ENCODE data around the gene ZSCAN2. TPM values are rescaled to one million over a fixed set of nuclear protein-coding genes. Genes with fewer than 3 reads are reported as not detected.

ZSCAN2 gene
- total RNA-seq, 1 experiment from 2014 or later = 10.1 TPM

DNA sequence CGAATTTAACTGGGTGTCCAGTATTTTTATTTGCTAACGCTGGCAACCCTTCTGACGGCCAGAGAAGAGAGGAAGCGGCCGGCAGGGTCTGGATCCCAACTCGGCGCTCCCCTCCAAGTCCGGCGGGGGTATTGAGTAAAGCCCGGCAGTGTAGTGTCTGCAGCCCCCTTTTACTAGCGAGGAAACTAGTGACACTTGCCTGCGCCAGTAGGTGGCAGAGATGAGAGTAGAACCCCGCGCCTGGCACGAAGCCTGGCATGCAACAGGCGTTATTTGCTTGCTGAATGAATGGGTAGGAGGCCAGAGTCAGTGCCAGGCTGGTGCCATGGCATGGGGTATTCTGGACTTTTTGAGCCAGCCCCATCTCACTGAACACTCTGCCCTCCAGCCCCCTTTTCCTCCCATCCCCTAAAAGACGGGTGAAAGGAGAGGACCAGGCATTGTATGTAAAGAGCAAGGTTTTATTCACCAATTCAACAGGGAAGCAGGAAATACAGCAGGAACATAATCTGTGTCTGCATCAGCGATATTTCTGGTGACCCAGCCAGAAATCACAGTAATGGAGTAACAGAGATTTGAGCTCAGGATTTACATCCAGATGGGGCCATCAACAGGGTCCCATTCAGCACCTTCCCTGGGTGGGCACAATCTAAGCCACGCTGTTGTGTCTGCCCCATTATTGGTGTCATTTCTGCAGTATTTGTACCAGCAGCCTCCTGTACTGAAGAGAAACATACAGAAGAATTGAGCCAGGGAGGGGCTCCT, 54.1 kb downstream of the ZSCAN2 start:
- peak overlapping the region; percentile 77 for H3K4me3 ChIP-seq
- peaks cover 15% of the 10 kb centered on the region for H3K4me1 ChIP-seq (replicated peaks)
- peak; percentile 78 to 86 for DNase-seq (ENCODE audit: low read depth in 1 of 2, low spot score in 2 of 2)
- no peaks in the 10 kb centered on the region for H3K27me3 ChIP-seq (replicated peaks)
- peaks cover 37% of the 10 kb centered on the region for H3K36me3 ChIP-seq
- no peaks in the 10 kb centered on the region for H3K9me3 ChIP-seq (replicated peaks)
- H3K27ac ChIP-seq = 0 out of 2 replicates have a peak overlapping the region, but pooled peaks have one; percentile 70

DNA sequence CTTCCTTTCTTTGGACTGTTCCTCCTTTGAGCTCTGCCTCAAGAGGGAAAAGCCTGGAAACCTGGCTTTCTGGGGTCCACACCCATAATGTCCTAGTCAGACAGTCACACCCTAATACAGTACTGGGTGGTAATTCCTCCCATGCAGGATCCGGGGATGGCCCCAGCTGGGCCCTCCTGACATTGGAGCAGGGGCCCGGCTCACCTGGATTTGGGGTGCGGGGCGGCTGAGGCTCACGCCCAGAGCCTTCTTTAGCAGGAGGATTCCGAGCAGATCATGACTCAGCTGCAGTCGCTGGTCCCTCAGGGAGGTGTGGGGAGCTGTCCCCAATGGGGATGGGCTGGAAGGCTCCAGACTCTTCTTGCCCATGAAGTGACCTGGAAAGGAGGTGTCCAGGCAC, 56.2 kb downstream of the ZSCAN2 start:
- Histone ChIP-seq H3K4me1 (replicated peaks) (peaks cover 15% of the 10 kb centered on the region), H3K4me3 (no peak overlapping the region), H3K9me3 (replicated peaks) (no peaks in the 10 kb centered on the region), H3K36me3 (peaks cover 21% of the 10 kb centered on the region), H3K27ac (no peak overlapping the region), H3K27me3 (replicated peaks) (no peaks in the 10 kb centered on the region)
- DNase-seq (ENCODE audit: low read depth in 1 of 2, low spot score in 2 of 2) = no peak

DNA sequence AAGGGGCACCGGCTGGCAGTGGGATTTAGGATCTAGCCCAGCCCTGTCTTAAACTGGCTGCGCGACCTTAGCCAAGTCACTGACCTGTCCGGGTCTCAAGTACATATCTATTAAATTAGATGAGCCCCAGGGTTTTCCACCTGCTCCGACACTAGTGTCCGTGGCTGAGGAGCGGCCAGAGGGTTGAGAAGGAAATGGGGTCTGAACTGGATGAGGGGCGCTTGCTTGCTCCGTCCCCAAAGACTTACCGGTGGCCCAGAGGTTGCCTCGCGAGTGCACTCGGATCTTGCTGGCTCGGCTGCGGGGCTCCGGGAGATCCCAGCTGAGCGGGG, 56.9 kb downstream of the ZSCAN2 start:
- Histone ChIP-seq H3K36me3 (peaks cover 13% of the 10 kb centered on the region), H3K27ac (no peak overlapping the region), H3K27me3 (replicated peaks) (no peaks in the 10 kb centered on the region), H3K9me3 (replicated peaks) (no peaks in the 10 kb centered on the region), H3K4me3 (peak overlapping the region; percentile 34), H3K4me1 (replicated peaks) (peaks cover 15% of the 10 kb centered on the region)
- DNase-seq (ENCODE audit: low read depth in 1 of 2, low spot score in 2 of 2) = no peak

DNA sequence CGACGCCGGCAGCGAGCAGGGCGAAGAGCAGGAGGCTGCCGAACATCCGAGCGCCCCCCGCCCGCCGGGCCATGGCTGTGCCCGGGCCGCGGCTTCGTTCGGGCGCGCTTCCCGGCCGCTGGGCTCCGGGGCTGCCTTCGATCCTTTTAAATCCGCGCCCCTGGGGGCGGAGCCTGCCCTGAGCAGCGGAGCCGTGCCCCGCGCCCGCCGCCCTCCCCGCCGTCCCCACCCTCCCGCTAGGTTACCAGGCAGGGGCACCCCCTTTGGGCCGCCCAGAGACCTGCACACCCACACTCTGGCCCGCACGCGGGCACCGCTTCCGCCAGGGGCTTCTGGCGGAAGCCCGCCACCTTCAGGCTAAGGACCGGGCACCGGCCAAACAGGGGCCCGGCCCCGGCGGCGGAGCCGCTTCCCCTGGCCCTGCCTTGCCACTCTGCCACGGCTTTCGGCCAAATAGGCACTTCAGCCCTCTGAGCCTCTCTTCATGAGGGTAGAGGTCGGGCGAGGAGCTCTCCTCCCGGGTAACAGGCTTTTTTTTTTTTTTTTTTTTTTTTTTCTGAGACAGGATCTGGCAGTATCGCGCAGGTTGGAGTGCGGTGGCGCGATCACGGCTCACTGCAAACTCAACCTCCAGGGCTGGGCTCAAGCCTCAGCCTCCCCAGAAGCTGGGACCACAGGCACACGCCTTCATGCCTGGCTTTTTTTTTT, 57.4 kb downstream of the ZSCAN2 start, which contains the start of gene NMB:
TSS of gene NMB (minus strand) at position 120 of the 708 bp plus-strand sequence. CDS start at position 73, 47 bp downstream.
- H3K4me1 ChIP-seq (replicated peaks) = peaks cover 13% of the 10 kb centered on the region
- peak; percentile 53 to 75 for DNase-seq (ENCODE audit: low read depth in 1 of 2, low spot score in 2 of 2)
- H3K4me3 ChIP-seq = peak within 1 kb of the TSS; percentile 34
- H3K27me3 ChIP-seq (replicated peaks) = no peaks in the 10 kb centered on the region
- H3K27ac ChIP-seq = no peak within 1 kb of the TSS
- H3K36me3 ChIP-seq = peaks cover 9% of the 10 kb centered on the region; the same call in 1 of the 2 replicates
- H3K9me3 ChIP-seq (replicated peaks) = no peaks in the 10 kb centered on the region

DNA sequence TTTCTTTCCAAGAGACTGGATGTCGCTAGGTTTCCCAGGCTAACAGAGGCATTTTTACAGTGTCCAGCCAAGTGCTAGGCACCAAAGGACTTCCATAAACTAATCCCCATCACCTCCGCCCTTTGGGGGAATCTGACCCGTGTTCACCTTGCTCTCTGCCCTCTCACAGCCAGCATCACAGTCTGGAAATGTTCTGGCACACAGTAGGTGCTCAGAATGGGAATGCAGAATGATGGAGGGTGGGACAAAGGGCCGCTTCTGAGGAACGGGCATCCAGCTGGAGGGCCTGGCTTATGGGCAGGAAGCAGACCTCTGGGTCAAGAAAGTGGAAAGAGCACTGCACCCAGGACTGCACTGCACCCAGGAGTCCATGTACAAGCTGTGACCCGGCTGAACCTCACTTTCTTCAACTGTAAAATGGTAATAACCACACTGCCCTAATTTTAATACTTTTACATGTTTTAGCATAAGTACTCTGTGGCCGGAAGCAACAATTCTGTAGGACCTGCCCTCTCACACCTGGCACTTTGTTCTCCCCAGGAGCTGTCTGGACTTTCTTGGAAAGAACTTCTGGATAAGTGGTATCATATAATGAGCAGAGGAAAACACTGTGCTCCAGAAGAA, 58.1 kb downstream of the ZSCAN2 start:
- H3K4me3 ChIP-seq = no peak overlapping the region
- H3K27ac ChIP-seq = no peak overlapping the region
- H3K9me3 ChIP-seq (replicated peaks) = no peaks in the 10 kb centered on the region
- no peaks in the 10 kb centered on the region for H3K27me3 ChIP-seq (replicated peaks)
- H3K36me3 ChIP-seq = peaks cover 7% of the 10 kb centered on the region; the same call in 1 of the 2 replicates
- peaks cover 7% of the 10 kb centered on the region for H3K4me1 ChIP-seq (replicated peaks)
- DNase-seq (ENCODE audit: low read depth in 1 of 2, low spot score in 2 of 2) = no peak

DNA sequence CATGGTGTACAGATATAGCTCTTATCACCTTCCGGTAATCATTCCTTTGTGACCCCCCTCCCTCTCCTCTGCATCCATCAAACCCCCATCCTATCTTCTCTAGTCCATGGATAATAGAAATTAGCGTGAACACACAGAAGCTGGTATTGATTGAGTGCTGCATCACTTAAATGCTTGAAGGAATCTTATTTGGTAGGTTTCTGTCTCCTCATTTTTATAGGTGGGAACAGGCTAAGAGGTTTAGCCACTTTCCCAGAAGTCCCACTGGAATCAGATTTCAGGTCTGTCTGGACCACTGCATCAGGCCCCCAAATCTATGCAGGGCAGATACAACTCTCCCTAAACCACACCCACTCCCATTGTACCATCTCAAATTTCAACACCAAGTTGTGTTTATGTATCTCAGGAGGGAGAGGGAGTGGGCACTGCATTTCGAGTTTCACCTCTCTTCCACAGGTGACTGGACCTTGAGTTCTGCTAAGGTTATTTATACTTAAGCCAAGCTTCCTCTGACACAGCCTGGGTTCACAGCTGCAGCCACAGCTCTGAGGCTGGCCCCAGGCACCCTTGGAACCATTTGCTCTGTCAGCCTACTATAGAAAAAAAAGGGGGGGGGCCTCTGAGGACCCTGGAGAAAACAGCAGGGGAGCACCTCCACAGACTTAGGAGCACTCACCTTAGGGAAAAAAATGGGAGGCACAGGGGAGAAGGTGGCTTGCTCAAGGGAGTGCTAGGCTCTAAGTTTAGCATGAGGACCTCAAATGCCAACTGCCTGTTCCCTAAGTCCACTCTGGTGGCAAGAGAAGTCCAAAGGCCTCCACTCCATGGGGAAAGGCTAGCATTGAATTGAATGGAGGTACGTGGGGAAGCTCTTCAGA, 59.3 kb downstream of the ZSCAN2 start:
- Histone ChIP-seq H3K27ac (no peak overlapping the region), H3K4me1 (replicated peaks) (peaks cover 3% of the 10 kb centered on the region), H3K4me3 (no peak overlapping the region), H3K9me3 (replicated peaks) (no peaks in the 10 kb centered on the region), H3K36me3 (peaks cover 15% of the 10 kb centered on the region), H3K27me3 (replicated peaks) (no peaks in the 10 kb centered on the region)
- DNase-seq (ENCODE audit: low read depth in 1 of 2, low spot score in 2 of 2) = no peak

DNA sequence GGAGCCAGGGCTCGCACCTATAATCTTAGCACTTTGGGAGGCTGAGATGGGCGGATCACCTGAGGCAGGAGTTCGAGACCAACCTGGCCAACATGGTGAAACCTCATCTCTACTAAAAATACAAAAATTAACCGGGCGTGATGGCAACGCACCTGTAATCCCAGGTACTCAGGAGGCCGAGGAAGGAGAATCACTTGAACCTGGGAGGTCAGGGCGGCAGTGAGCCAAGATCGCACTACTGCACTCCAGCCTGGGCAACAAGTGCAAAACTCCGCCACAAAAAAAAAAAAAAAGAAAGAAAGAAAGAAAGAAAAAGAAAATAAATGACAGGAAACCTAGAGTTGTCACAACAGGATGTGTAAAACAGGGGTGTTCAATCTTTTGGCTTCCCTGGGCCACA, 60.2 kb downstream of the ZSCAN2 start:
- H3K27ac ChIP-seq = no peak overlapping the region

DNA sequence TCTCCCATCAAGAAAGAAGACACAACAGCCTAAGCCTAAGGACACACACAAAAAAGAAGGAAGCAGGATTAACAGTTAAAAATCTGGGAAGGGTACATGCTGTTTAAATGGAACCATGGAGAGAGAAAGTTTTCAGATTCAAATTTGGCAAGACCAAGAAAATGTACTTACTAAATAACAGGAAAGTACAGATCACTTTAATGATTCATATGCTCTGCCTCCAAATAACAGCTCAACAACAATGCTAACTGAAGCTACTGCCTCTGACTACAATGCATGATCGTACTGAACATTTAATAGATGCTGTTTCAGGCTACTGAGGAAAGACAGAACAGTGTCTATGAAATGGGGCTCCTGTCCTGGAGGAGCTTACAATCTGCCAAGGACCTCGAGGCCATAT, 65.6 kb downstream of the ZSCAN2 start:
- Histone ChIP-seq H3K9me3 (replicated peaks) (no peaks in the 10 kb centered on the region), H3K27ac (no peak overlapping the region), H3K27me3 (replicated peaks) (no peaks in the 10 kb centered on the region), H3K4me1 (replicated peaks) (0 out of 2 replicates have a peak, but pooled peaks cover 5% of the 10 kb centered on the region), H3K4me3 (no peak overlapping the region), H3K36me3 (peaks cover 64% of the 10 kb centered on the region)
- DNase-seq (ENCODE audit: low read depth in 1 of 2, low spot score in 2 of 2) = no peak

More for the DNA sequence above, 60.2 kb downstream of the ZSCAN2 start:
- no peaks in the 10 kb centered on the region for H3K27me3 ChIP-seq (replicated peaks)
- peaks cover 3% of the 10 kb centered on the region; the same call in 1 of the 2 replicates for H3K4me1 ChIP-seq (replicated peaks)
- H3K36me3 ChIP-seq = peaks cover 24% of the 10 kb centered on the region
- DNase-seq (ENCODE audit: low read depth in 1 of 2, low spot score in 2 of 2) = no peak
- H3K4me3 ChIP-seq = no peak overlapping the region
- H3K9me3 ChIP-seq (replicated peaks) = no peaks in the 10 kb centered on the region

DNA sequence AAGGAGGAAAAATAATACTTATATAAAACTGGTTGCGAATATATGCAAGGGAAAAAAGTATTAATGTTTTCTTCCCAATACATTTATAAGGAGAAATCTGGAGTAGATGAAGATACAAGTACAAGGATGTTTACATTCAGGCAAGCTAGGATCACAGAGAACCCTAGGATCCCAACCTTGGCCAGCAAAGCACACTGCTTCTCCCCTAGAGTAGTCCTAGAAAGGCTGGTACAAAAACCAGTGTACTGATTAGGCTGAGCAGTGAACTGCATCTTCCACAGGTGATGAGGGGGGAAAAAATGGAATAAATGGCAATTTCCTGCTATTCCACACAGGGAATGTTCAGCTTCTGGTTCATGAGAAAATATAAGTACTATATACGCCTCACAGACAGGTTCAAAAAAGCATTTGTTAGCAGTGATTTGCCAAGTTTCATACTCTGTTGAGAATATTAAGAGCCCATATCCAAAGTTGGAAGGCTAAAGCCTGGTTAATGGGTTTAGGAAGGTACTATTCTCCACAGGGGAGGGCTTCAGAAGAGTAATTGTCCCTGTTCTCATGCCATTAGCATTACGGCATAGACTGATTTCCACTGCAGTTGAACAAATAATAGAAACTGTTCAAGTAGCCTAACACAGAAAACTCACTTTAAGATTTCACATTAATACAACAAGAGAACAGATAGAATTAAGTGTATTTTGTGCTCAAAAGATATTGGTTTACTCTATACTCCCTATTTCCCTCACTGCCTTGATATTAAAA, 67.6 kb downstream of the ZSCAN2 start:
- DNase-seq (ENCODE audit: low read depth in 1 of 2, low spot score in 2 of 2) = no peak
- Histone ChIP-seq H3K4me3 (no peak overlapping the region), H3K4me1 (replicated peaks) (0 out of 2 replicates have a peak, but pooled peaks cover 9% of the 10 kb centered on the region), H3K36me3 (peaks cover 69% of the 10 kb centered on the region), H3K9me3 (replicated peaks) (no peaks in the 10 kb centered on the region), H3K27me3 (replicated peaks) (no peaks in the 10 kb centered on the region), H3K27ac (no peak overlapping the region)

DNA sequence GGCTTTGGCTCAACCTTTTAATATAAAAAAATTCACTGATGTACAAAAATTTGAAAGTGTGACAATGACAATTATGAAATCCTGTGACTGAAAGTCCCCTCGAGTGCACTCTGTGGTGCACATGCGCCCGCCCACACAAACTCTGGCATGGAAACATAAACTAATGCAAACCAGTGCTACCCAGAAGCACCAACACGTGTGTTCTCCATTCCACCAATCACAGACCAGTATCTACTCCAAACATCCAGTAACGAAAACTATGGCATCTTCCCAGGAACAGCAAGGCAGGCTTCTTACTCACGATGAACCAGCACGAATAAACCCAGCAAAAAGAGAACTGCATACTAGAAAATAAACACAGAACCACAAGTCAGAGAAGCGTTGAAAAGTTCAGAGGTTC, 68.9 kb downstream of the ZSCAN2 start:
- H3K27ac ChIP-seq = no peak overlapping the region
- H3K4me3 ChIP-seq = no peak overlapping the region
- H3K27me3 ChIP-seq (replicated peaks) = no peaks in the 10 kb centered on the region
- no peak for DNase-seq (ENCODE audit: low read depth in 1 of 2, low spot score in 2 of 2)
- no peaks in the 10 kb centered on the region for H3K9me3 ChIP-seq (replicated peaks)
- H3K4me1 ChIP-seq (replicated peaks) = 0 out of 2 replicates have a peak, but pooled peaks cover 9% of the 10 kb centered on the region
- H3K36me3 ChIP-seq = peaks cover 66% of the 10 kb centered on the region

DNA sequence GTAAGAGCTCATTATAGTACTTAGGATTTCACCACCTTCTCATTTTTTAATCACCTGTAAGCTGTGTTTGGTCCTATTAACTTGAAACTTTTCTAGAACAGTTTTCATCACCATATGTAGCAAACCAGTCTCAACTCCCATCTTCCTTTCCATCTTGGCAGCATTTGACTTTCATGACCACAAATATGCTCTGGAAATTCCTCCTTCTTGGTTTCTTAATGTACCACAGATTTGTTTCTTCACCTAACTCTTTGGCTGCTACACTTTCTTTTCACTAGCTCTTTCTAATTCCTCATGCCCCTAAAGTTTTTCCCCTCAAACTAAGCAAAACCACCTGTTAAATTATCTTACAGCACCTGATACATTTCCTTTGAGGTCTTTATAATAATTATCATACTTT, 70.4 kb downstream of the ZSCAN2 start:
- Histone ChIP-seq H3K4me3 (no peak overlapping the region), H3K27ac (no peak overlapping the region)

More for the DNA sequence above, 70.4 kb downstream of the ZSCAN2 start:
- Histone ChIP-seq H3K27me3 (replicated peaks) (no peaks in the 10 kb centered on the region), H3K9me3 (replicated peaks) (no peaks in the 10 kb centered on the region), H3K4me1 (replicated peaks) (0 out of 2 replicates have a peak, but pooled peaks cover 9% of the 10 kb centered on the region), H3K36me3 (peaks cover 64% of the 10 kb centered on the region)
- DNase-seq (ENCODE audit: low read depth in 1 of 2, low spot score in 2 of 2) = no peak

Data from SJSA1 (cell line).